HuH-7 (cell line): ENCODE results near the gene KIF26B.
"Not testable (repeated sequence)": the region's sequence is repeated elsewhere in the genome, so short reads cannot be mapped to it uniquely, and the experiment has no call there.

Experiments
- DNase-seq: peaks from one replicate; pipeline ENCODE4 v3.0.0; 2011; ENCODE audit warnings: low spot score

KIF26B gene

DNA sequence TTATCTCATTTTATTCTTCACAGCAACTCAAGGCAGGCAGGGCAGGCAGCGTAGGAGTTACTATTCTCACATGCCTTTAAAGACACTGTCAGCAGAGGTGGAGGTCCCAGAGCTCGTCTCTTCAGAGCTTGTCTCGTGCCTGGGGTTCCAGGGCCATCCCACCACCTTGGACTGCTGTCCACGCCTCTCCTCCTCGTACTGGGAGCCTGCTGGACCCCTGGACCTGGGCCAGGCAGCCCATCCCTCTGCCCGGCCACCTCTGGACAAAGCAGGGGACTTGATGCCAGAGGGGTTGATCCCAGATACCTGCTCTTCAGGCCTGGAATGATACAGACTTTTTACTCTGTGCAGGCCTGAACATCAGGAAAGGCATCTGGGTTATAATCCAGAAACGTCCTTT, 546.8 kb downstream of the KIF26B start:
- DNase-seq = no peak

DNA sequence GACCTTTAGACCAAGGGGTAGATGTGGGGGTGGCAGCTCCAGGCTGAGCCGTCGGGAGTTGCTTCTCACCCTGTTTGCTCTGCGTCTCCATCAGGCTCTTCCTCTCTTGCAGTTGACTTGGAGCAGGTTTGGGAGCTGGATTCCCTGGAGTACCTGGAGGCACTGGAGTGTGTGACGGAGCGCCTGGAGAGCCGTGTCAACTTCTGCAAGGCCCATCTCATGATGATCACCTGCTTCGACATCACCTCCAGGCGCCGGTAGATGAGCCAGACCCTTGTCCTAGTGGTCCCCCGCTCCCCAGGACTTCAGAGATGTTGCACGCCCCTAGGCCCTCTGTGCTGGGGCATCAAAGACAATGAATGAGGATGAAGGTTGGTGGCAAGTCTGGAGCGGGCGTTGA, 547.6 kb downstream of the KIF26B start:
- no peak for DNase-seq

DNA sequence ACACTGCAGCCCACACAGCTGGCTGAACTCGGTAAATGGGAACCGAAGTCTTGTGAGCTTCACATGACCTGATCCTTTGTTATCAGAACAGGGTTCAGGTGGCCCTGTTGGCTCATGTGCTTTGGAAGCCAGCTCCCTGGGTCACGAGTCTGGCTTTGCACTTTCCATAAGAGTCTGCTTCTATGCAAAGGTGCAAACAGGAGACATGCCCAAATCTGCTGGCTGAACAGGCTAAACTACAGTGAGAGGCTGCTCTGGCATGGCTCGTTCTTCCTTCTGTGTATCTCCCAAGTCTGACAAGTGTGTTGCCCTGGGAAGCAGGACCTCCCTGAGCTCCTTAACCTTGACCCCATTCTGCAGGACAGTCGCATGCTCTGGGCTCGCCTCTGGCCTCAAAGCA, 549.6 kb downstream of the KIF26B start:
- DNase-seq = no peak

DNA sequence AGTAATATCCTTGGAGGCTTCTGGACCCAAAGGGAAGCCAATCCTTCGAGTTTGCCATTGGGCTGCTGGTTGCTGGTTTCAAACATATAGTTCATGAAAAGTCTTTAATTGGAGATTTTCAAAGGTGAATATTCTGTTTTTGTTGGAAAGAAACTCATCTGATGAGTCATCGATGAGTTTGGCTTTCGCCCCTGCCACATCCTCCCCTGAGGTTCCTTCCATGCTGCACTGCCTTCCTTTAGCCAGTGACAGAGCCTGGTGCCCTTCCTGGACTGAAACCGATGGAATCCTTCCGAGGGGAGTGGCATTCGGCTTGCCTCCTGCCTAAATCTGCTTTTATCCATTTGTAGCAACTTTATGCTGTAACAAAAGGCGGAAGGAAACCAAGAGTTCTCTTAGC, 550.0 kb downstream of the KIF26B start:
- no peak for DNase-seq

DNA sequence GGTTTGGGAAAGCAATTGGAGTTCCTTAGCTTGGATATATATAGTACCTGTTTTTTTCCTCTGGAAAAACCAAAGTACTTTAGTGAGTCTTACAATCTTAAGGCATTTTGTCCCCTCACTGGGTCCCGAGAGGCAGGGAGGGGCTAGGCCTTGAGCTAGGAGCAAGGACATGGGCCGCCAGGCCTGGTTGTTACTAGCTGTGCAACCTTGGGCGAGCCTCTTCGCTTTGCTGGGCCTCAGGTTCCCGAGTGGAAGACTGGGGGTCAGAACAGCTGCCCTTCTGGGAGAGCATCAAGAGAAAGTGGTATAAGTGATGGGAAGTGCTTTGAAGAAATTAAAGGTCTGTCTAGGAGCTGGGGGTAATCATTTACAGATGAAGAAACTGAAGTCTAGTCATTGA, 553.2 kb downstream of the KIF26B start:
- no peak for DNase-seq

DNA sequence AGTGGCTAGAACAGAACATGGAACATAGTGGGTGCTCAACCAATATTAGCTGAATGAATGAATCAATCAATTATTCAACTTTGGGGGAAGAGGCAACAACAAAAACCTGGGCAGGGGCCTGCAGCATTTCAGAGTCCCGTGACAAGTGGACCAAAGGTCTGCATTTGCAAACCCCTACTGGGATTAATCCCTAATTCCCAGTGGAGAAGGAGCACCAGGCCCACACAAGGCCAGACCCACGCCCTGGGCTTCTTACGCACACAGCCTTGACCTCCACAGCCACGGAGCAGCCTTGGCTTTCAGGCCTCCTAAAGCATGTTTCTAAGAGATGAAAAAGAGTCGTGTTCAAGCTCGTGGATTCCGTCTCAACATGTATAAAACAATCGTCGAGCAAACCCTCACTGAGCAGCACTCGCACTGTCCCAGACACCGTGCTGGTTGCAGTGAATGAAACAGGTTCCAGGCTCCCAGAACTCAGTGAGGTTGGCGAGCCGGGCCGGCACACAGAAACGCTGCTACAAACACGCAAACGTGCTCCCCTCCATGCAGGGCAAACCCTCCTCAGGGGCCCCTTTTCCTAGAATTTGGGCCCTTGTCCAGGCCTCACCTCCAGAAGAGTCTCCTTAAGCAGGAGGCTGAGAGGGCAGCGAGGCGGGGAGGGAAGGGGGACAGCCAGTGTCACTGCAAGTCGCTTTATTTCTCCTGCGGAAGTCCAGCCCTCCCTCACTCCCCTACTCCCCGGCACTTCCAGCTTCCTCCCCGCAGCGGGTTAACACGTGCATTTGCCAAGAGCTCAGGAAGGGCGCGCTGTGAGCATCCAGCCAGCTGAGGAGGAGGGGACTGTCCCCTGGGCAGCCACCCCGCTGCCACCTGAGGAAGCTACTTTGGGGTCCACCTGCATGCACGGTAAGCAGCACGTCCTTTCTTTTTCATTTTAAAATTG, 556.4 kb downstream of the KIF26B start:
- no peak for DNase-seq

DNA sequence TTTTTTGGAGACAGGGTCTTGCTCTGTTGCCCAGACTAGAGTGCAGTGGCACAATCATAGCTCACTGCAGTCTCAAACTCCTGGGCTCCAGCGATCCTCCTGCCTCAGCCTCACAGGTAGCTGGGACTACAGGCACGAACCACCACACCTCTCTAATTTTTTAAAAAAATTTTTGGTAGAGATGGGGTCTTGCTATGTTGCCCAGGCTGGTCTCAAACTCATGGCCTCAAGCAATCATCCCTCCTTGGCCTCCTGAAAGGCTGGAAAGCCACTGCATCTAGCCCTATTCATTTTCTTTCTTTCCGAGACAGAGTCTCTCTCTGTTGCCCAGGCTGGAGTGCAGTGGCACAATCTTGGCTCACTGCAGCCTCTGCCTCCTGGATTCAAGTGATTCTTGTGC, 559.2 kb downstream of the KIF26B start:
- not testable (repeated sequence) for DNase-seq

DNA sequence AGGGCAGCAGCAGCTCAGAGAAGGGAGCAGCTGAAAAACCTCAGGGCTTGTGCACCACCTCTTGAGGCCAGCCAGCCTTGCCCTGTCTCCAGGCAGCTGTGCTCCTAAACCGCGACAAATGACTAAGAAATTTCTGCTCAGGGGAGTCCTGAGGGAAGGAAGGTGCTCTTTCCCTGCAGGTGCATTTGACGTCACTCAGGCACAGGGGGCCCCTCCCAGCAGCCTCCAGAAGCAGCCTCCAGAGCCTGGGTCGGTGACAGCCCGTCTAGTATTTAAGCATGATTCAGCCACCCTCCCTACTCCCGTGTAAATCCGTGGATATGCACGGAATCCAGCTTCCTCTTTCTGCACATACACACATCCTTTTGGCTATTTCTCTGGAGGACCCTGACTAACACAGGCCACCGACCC, 560.5 kb downstream of the KIF26B start:
- DNase-seq = no peak

DNA sequence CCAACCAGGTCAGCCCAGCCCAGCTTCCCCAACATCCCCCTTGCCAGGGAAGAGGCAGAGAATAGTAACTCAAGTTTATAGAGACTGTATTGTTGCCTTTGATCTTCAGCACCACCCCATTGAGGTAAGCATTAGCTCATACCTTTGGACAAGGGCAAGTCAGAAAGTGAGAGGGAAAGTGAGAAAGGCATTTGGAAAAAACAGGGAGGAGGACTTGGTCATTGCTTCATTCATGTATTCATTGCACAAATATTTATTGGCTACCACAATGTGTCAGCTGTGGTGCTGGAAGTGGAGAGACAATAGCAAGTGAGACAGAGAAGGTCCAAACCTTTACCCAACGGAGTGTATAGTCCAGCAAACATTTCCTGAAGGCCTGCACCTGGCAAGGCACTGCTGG, 561.2 kb downstream of the KIF26B start:
- DNase-seq = no peak

DNA sequence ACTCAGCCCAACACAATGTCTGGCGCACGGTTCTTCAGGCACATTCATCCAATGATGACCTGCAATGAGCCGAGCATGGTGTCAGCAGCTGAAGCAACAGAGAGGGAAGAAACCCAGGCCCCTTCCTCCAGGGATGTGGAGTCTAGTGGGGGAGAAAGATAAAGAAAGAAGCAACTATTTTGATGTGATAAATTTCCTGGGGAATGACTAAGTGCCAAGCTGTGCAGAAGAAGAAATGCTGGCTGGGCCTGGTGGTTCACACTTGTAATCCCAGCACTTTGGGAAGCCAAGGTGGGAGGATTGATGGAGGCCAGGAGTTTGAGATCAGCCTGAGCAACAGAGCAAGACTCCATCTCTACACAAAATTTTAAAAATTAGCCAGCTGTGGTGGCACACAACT, 561.8 kb downstream of the KIF26B start:
- DNase-seq = no peak

DNA sequence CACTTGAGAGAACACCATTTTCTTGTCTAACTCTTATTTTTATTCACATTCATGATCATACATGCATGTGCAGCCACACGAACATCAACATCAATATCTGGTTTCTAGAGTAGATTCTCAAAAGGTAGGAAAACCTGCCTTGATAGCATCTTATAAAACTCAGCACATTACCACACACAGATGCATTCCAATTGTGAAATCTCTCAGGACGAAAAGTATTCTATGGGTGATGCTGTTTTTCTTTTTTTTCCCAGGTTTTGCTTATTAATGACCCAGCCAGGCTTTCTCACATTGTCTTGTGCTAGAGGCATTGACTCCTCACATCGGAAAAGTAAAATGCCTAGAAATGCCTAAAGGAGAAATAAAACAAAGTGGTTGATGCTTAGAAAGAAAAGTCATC, 562.8 kb downstream of the KIF26B start:
- DNase-seq = no peak

DNA sequence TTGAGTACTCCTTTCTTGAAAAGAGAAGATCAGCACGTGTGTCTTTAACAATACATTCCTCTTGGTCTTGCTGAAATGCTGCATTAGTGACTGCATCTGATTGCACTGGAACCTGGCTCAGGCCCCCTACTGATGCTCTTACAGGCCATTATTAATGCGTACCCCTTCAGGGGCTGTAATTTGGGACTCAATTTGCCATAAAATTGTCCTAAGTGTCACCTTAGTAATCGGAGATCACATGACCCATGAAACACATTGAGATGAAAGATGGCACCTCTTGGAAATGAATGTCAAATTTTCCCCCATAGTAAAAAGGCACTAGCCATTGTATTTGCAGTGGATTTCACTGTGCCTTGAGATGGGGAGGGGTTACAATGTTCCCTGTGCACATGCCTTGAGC, 563.3 kb downstream of the KIF26B start:
- no peak for DNase-seq

DNA sequence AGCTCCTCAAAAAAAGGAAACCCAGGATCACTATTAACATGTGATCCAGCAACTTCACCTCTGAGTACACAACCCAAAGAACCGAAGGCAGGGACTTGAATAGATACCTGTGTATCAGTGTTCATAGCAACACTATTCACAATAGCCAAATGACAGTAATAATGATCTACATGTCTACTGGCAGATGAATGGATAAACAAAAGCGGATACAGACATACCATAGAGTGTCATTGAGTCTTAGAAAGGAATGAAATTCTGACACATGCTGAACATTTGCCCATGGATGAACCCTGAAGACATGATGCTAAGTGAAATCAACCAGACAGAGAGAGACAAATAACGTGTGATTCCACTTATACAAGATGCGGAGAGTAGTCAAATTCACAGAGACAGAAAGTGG, 564.2 kb downstream of the KIF26B start:
- DNase-seq = no peak

DNA sequence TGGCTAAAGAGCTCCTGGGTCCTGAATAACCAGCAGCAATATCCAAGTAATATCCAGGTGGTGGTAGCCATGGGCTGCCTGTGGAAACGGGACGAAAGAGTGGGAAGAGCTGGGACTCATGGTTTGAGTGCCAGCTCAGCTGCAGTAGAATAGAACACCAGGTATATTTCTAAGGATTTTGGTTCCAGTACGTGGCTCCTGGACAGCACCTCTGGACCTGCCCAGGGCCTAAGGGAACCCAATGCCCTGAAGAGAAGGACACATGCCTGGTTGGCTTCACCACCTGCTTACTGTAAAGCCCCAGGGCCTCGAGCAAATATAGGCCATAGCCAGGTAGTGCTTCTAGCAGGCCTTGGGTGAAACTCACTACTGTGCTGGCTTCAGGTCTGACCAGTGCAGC, 566.7 kb downstream of the KIF26B start:
- no peak for DNase-seq

DNA sequence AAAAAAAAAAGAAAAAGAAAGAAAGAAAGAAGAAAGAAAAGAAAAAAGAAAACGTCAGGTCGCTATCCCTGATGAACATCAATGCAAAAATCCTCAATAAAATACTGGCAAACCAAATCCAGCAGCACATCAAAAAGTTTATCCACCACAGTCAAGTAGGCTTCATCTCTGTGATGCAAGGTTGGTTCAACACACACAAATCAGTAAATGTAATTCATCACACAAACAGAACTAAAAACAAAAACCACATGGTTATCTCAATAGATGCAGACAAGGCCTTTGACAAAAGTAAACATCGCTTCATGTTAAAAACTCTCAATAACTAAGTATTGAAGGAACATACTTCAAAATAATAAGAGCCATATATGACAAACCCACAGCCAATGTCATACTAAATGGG, 573.2 kb downstream of the KIF26B start:
- not testable (repeated sequence) for DNase-seq

DNA sequence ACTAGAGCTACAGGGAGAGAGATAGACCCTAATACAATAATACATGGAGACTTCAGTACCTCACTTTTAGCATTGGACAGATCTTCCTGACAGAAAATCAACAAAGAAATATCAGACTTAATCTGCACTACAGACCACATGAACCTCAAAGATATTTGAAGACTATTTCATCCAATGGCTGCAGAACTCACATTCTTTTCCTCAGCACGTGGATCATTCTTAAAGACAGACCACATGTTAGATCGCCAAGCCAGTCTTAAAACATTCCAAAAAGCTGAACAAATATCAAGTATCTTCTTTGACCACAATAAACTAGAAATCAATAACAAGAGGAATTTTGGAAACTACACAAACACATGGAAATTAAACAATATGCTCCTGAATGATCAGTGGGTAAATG, 576.0 kb downstream of the KIF26B start:
- no peak for DNase-seq

DNA sequence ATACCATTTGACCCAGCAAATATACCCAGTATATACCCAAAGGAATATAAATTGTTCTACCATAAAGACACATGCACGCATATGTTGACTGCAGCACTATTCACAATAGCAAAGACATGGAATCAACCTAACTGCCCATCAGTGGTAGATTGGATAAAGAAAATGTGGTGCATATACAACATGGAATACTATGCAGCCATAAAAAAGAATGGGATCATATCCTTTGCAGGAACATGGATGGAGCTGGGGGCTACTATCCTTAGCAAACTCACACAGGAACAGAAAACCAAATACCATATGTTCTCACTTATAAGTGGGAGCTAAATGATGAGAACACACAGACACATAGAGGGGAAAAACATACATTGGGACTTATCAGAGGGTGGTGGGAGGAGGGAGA, 585.6 kb downstream of the KIF26B start:
- not testable (repeated sequence) for DNase-seq

DNA sequence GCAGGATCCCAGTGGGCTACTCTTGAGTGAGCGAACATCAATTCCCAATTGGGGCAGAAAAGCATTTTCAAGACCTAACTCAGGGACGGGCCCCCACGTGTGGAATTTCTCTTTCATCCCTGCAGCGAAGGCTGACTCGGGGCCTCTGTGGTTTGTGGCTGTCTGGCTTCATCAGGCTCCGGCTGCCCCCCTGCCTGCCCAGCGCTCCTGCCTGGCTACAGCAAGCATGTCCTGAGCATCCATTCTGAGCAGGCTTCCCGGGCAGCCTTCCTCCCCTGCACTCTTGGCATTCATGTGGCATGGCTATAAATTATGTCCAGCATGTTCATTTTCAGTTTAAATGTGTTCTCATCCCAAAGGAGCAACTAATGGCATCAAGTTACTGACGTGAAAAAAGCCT, 588.1 kb downstream of the KIF26B start:
- no peak for DNase-seq

DNA sequence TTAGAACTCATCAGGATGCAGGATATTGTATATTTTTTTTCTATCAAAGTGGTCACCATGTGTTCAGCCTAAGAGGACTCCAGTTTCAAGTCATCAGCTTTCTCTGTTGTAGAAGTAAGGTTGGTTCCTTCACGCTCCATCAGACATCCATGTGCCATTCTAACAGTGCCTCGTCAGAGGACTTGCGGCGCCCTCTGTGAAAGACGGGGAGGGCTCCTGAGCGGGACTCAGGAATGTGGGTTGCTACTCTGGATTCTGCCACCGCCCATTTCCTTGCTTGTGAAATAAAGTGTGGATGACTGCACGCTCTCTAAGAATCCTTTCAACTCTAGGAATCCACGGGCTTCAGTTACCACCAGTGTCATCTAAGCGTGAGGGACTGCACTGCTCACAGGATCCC, 593.5 kb downstream of the KIF26B start:
- DNase-seq = no peak

DNA sequence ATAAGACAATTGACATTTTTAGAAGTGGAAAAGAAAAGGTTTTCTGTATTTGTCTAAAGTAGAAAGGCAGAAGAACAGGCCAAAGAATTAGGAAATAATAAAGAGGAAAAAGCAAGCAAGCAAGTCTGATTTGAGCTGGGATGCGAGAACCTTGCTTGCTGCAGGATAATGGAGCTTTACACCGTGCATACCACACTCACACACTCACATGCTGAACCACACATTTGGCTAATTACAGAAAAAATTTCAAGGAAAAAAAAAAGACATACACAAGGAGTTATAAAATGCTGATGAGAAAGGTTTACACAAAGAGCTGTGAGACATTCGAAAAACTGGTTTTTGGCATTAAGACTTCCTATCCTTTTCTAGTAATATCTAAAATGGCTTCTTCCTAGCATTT, 593.9 kb downstream of the KIF26B start:
- no peak for DNase-seq

DNA sequence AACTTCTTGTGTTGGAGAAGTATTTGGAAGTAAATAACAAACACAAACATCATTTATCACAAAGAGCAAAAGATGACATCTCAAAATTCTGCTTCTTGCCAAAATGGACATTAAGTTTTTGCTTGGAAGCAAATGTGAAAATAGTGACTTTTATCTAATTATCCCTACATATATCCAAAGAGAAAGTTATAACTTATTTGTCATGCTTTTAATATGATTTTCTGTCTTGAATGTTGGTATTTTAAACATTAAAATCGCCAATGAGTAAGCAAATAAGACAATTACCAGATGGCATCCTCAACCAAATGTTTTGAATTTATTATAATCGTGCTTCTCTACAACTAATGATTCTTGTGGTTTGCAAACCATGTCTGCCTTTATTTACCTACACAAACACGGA, 594.3 kb downstream of the KIF26B start:
- no peak for DNase-seq

DNA sequence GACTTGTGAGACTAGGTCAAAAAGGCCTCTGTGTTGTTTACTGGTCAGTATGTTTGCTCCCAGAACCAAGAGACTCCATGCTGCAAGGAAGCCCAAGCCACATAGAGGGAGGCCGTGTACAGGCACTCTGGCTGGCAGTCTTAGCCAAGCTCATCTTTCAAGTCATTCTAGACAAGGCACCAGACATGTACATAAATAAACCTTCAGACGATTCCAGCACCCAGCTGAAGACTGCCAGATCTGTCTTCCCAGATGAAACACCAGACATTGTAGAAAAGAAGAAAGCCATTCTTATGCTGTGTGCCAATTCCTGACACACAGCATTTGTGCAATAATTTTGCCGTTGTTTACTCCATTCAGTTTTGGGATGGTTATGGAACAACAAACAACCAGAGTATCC, 595.5 kb downstream of the KIF26B start:
- no peak for DNase-seq

DNA sequence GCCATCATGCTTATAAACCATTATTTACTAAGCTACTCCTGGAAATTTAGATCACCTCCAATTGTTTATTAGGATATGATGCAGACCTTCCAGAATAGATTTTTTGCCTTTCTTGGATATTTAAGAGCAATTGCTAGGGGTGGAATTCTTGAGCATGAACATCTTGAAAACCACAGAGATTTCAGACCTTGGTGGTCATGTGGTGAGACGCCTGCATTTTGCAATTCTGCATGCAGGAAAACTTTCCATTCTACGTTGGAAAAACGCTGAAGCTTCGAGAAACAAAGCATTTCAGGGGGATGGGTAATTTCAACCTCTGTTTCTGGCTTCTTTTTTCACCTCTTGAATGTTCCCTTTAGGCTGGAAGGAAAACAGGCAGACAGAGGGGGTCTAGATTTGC, 596.3 kb downstream of the KIF26B start:
- DNase-seq = no peak
